NB4 (cell line): Measurements from ENCODE around the gene PLD4.
"Not testable (repeated sequence)": the region's sequence is repeated elsewhere in the genome, so short reads cannot be mapped to it uniquely, and the experiment has no call there.

Experiments
- POLR2A ChIP-seq: IDR thresholded peaks from 2 replicates; pipeline ENCODE4 v1.6.1; 2011; ENCODE audit warnings: mild to moderate bottlenecking; ENCODE audit not compliant: insufficient read length; ENCODE audit errors: extremely low read depth
- TF ChIP-seq, protein P1 (sequence below): IDR thresholded peaks from one replicate; pipeline ENCODE4 v1.5.1; 2012; ENCODE audit warnings: low read depth, low read length

DNA sequence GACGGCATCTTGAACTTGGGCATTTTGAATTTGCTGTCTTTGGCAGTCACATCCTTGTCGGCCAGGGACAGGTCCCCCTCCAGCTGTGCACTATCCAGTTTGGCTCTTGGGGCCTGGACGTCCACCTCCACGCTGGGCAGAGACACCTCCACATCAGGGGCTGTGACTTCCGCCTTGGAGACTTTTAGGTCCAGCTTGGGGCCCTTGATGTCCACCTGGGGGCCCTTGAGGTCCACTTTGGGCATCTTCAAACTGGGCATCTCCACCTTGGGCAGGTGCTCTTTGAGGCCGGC, 19.3 kb downstream of the PLD4 start:
- TF ChIP-seq, protein P1, sequence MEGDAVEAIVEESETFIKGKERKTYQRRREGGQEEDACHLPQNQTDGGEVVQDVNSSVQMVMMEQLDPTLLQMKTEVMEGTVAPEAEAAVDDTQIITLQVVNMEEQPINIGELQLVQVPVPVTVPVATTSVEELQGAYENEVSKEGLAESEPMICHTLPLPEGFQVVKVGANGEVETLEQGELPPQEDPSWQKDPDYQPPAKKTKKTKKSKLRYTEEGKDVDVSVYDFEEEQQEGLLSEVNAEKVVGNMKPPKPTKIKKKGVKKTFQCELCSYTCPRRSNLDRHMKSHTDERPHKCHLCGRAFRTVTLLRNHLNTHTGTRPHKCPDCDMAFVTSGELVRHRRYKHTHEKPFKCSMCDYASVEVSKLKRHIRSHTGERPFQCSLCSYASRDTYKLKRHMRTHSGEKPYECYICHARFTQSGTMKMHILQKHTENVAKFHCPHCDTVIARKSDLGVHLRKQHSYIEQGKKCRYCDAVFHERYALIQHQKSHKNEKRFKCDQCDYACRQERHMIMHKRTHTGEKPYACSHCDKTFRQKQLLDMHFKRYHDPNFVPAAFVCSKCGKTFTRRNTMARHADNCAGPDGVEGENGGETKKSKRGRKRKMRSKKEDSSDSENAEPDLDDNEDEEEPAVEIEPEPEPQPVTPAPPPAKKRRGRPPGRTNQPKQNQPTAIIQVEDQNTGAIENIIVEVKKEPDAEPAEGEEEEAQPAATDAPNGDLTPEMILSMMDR: not testable (repeated sequence)
- not testable (repeated sequence) for TF ChIP-seq POLR2A
